K562 (cell line): ENCODE results near the gene ERP27. TPM values are rescaled to one million over a fixed set of nuclear protein-coding genes. Genes with fewer than 3 reads are reported as not detected.

Experiments used
- ATAC-seq: fragments of 200-7000 bp; cut with Tn5 transposase; 3 replicates; pipeline ENCODE4 v1.9.1; 2020; ENCODE audit warnings: moderate library complexity
- BruUV-seq: library from RNA; stranded (reverse); fragments of 400-500 nt; replicated peaks from 2 replicates; lab custom pipeline; 2021; lab: Mats Ljungman, UMichigan
- CTCF ChIA-PET: fragments of 300-600 bp; formaldehyde crosslinking; extraction: SDS; loops from one replicate; lab custom pipeline; 2021; ENCODE audit warnings: low intra/inter-chr PET ratio; lab: Yijun Ruan, JAX
- POLR2A ChIA-PET: fragments of 300-600, 350-650 bp; sonication (Branson Sonifier 250); formaldehyde crosslinking; extraction: SDS; loops from one replicate; lab custom pipeline; 2021; ENCODE audit warnings: antibody characterized with exemption, inconsistent platforms; lab: Yijun Ruan, JAX
- DNase-seq, 4 experiments: peaks; one replicate each; pipeline versions ENCODE4 v3.0.0 to v3.0.0-alpha.2; 2011 to 2018; ENCODE audit warnings: low spot score in 3 of 4, mixed read lengths in 3 of 4; ENCODE audit errors: extremely low read depth in 1 of 4
- FAIRE-seq: peaks from 2 replicates; lab custom pipeline; 2011; peaks lifted over from hg19 to GRCh38; lab: Jason Lieb, UNC
- H2AFZ ChIP-seq: 2 replicates; pipeline ENCODE4 v1.6.0; 2011; ENCODE audit warnings: low read depth, low read length, control low read depth, inconsistent platforms
- H3K27ac ChIP-seq: fragments of 200-600 bp; 3 replicates; pipeline ENCODE4 v1.8.0; 2011; ENCODE audit warnings: low read depth, mild to moderate bottlenecking, control low read depth, inconsistent platforms, low read length, moderate library complexity, mixed read lengths; ENCODE audit errors: extremely low read depth
- H3K27me3 ChIP-seq, 2 experiments: fragments of 300-600 bp in 1 of 2; 2 replicates in 1 of 2; 3 replicates in 1 of 2; pipeline versions ENCODE4 v1.6.0 to v1.8.0; 2011; ENCODE audit warnings: inconsistent platforms in 2 of 2, low read length in 2 of 2, mild to moderate bottlenecking in 1 of 2, mixed read lengths in 1 of 2, moderate library complexity in 1 of 2; ENCODE audit not compliant: control insufficient read depth in 2 of 2, insufficient read depth in 2 of 2
- H3K36me3 ChIP-seq: fragments of 300-600 bp; 3 replicates; pipeline ENCODE4 v1.8.0; 2011; ENCODE audit warnings: mild to moderate bottlenecking, low read length, inconsistent platforms; ENCODE audit not compliant: control insufficient read depth, insufficient read depth
- H3K4me1 ChIP-seq, 2 experiments: fragments of 200-600 bp in 1 of 2; replicated peaks in 1 of 2; 2 replicates in 1 of 2; 3 replicates in 1 of 2; pipeline versions ENCODE4 v1.5.1 to v1.8.0; 2011; ENCODE audit warnings: inconsistent platforms in 2 of 2, low read length in 2 of 2, mild to moderate bottlenecking in 1 of 2, mixed read lengths in 1 of 2, moderate library complexity in 1 of 2; ENCODE audit not compliant: control insufficient read depth in 2 of 2, insufficient read depth in 2 of 2
- H3K4me2 ChIP-seq: 2 replicates; pipeline ENCODE4 v1.6.1; 2011; ENCODE audit warnings: low read length, control low read depth, inconsistent platforms, mixed read lengths; ENCODE audit not compliant: insufficient read depth
- H3K4me3 ChIP-seq: fragments of 200-600 bp; sonication (generic), shearing (Covaris generic); 2 replicates; pipeline ENCODE4 v1.5.1; 2016; ENCODE audit warnings: control low read depth, inconsistent platforms
- H3K79me2 ChIP-seq: fragments of 200-600 bp; 3 replicates; pipeline ENCODE4 v1.8.0; 2011; ENCODE audit warnings: low read length, inconsistent platforms; ENCODE audit not compliant: control insufficient read depth, insufficient read depth
- H3K9ac ChIP-seq, 2 experiments: 2 replicates each; pipeline versions ENCODE4 v1.6.0 to v1.6.1; 2011; ENCODE audit warnings: low read depth in 2 of 2, low read length in 2 of 2, control low read depth in 1 of 2, inconsistent platforms in 1 of 2, mild to moderate bottlenecking in 1 of 2, mixed read lengths in 1 of 2; ENCODE audit not compliant: insufficient read depth in 1 of 2
- H3K9me1 ChIP-seq: one replicate; pipeline ENCODE4 v1.6.0; 2011; ENCODE audit warnings: inconsistent platforms, mild to moderate bottlenecking, low read length, moderate library complexity; ENCODE audit not compliant: control insufficient read depth, insufficient read depth
- H3K9me3 ChIP-seq: replicated peaks from 2 replicates; pipeline ENCODE4 v1.5.1; 2011; ENCODE audit warnings: low read depth, low read length, inconsistent platforms; ENCODE audit not compliant: control insufficient read depth, insufficient read depth
- H4K20me1 ChIP-seq: replicated peaks from 2 replicates; pipeline ENCODE4 v1.6.1; 2011; ENCODE audit warnings: low read length, inconsistent platforms, mixed read lengths; ENCODE audit not compliant: control insufficient read depth, insufficient read depth
- CEBPG ChIP-seq, 3 experiments: fragments of 200-800 bp in 1 of 3; sonication (Bioruptor generic) in 1 of 3; sonication (generic) in 1 of 3; formaldehyde crosslinking in 1 of 3; IDR thresholded peaks in 2 of 3; conservative IDR thresholded peaks in 1 of 3; 2 replicates each; pipeline versions ENCODE4 v1.6.1 to v1.8.0; 2016 to 2022; ENCODE audit warnings: missing compliant biosample characterization in 2 of 3, missing genetic modification characterization in 2 of 3, mild to moderate bottlenecking in 1 of 3, missing genetic modification reagents in 1 of 3
- EGR1 ChIP-seq: fragments of 450-650 bp; conservative IDR thresholded peaks from 2 replicates; pipeline ENCODE4 v1.6.1; 2017; ENCODE audit warnings: mild to moderate bottlenecking
- HIVEP1 ChIP-seq: fragments of 250-450 bp; sonication (Bioruptor Pico); IDR thresholded peaks from 2 replicates; pipeline ENCODE4 v1.4.0; 2020; ENCODE audit warnings: mild to moderate bottlenecking
- MEIS2 ChIP-seq: fragments of 450-650 bp; IDR thresholded peaks from 2 replicates; pipeline ENCODE4 v1.6.1; 2014; ENCODE audit warnings: mild to moderate bottlenecking; ENCODE audit not compliant: partially characterized antibody
- NELFE ChIP-seq: IDR thresholded peaks from 2 replicates; pipeline ENCODE4 v1.6.1; 2011; ENCODE audit warnings: mild to moderate bottlenecking; ENCODE audit not compliant: insufficient read depth, insufficient read length
- POLR2AphosphoS5 ChIP-seq: IDR thresholded peaks from 2 replicates; pipeline ENCODE4 v1.6.1; 2011; ENCODE audit warnings: mild to moderate bottlenecking, low read depth, low read length, moderate library complexity; ENCODE audit not compliant: control insufficient read depth, insufficient read depth
- RBM17 ChIP-seq: fragments of 200-400 bp; formaldehyde crosslinking; IDR thresholded peaks from 2 replicates; pipeline ENCODE4 v1.6.1; 2017; ENCODE audit warnings: low read depth, mild to moderate bottlenecking, low read length, borderline replicate concordance
- WGBS: fragments of 100-300 bp; shearing (Covaris generic); methylation state at CpG from one replicate; pipeline ENCODE4 v1.1.6; 2016; ENCODE audit warnings: low coverage, mixed read lengths; ENCODE audit not compliant: insufficient coverage; ENCODE audit errors: missing lambda C conversion rate; 5-methylcytosine and 5-hydroxymethylcytosine counted together
- in situ Hi-C: fragments of 300-500 bp; cut with MboI; formaldehyde crosslinking; loops from 4 replicates; pipeline ENCODE4 v1.15.0; 2018; ENCODE audit warnings: inconsistent platforms, mixed read lengths
- intact Hi-C: fragments of 100-400 bp; cut with micrococcal nuclease; formaldehyde crosslinking; loops from 2 replicates; pipeline ENCODE4 v1.14.2; 2022
- polyA plus RNA-seq, 8 experiments: library from polyadenylated mRNA; depleted of rRNA in 4 of 8; stranded (reverse) in 5 of 8; unstranded in 3 of 8; fragments of >200 nt; fragmentation: Nextera tagmentation in 2 of 8; fragmentation: Illumina TruSeq in 1 of 8; extraction: Ambion mirVana in 2 of 8; extraction: Trizol in 1 of 8; gene quantifications; 2 replicates each; pipeline versions ENCODE4 v1.2.1 to v1.2.3, GENCODE V29; 2011 to 2014; ENCODE audit warnings: inconsistent platforms in 1 of 8, missing spikeins in 1 of 8
- total RNA-seq, 7 experiments: library from RNA; depleted of rRNA in 6 of 7; stranded (reverse); fragments of >200 nt in 6 of 7; fragmentation: Illumina TruSeq in 2 of 7; extraction: Trizol in 2 of 7; gene quantifications; 2 replicates each; pipeline versions ENCODE4 v1.2.1 to v1.2.3, GENCODE V29; 2011 to 2021; ENCODE audit warnings: low replicate concordance in 1 of 7
- TF ChIP-seq, protein P1 (sequence below): fragments of 250-450 bp; sonication (Bioruptor Pico); IDR thresholded peaks from 2 replicates; pipeline ENCODE4 v1.9.0; 2021; ENCODE audit warnings: mild to moderate bottlenecking
- TF ChIP-seq, protein P2 (sequence below): fragments of 250-450 bp; sonication (Bioruptor Pico); IDR thresholded peaks from 2 replicates; pipeline ENCODE4 v1.4.0; 2020
- TF ChIP-seq, protein P3 (sequence below): fragments of 200-400 bp; formaldehyde crosslinking; IDR thresholded peaks from 2 replicates; pipeline ENCODE4 v1.6.1; 2017; ENCODE audit warnings: mild to moderate bottlenecking, low read depth, low read length, moderate library complexity

ERP27 gene
- total and polyA plus RNA-seq, 9 of the 15 experiments (the other 6 are each of a cell fraction or from before 2014, with no cell fraction given), result 0.07 to 0.27 (median 0.11) TPM; not detected in 6

DNA sequence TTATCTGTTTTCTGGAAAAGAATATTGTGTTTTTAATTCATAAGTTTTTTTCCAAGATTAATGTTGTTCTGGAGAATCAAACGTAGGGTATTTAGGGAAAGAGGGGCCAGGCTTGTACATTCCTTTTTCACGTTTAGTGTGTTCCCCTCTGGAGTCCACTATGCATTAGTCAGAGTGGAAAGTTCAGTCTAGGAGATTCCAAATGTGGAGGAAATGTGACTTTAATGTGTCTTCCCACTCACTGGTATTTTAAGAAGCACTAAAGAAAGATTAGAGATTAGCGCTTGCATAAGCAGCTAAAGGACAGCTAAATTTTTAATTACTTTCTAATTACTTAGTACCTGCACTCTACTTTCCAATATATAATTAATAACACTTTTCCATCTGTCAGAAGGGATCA lies 30.1 kb upstream of the ERP27 start:
- Histone ChIP-seq H3K9me3 (no peaks in the 10 kb centered on the region), H3K4me3 (no peak overlapping the region), H3K27ac (no peak overlapping the region), H3K36me3 (no peaks in the 10 kb centered on the region), H3K79me2 (no peaks in the 10 kb centered on the region), H3K4me1 (peaks cover 0 to 2% of the 10 kb centered on the region in 2 experiments; a peak in 2 of 5 replicates), H4K20me1 (no peaks in the 10 kb centered on the region), H3K9ac (no peak overlapping the region), H2AFZ (no peak overlapping the region), H3K4me2 (no peak overlapping the region), H3K9me1 (no peaks in the 10 kb centered on the region), H3K27me3 (no peaks in the 10 kb centered on the region)
- CTCF ChIA-PET, result no interaction called here
- in situ Hi-C loops (loop anchor here (25.0 kb wide), 1 partner anchor 756 kb away; no protein-coding TSS in a partner anchor), intact Hi-C loops (no loop called here)
- POLR2A ChIA-PET, result no interaction called here
- no TSS peak for BruUV-seq
- DNase-seq, result no peak
- WGBS, result 54% methylated on average over 2 of the region's 3 CpGs
- no peak for FAIRE-seq
- ATAC-seq, result no peak
- no peak for TF ChIP-seq MEIS2
- TF ChIP-seq EGR1, result no peak
- TF ChIP-seq CEBPG (CRISPR knock-in tag; IDR thresholded peaks at IDR 0.05), result no peak
- no peak for TF ChIP-seq CEBPG (tag; conservative IDR thresholded peaks at IDR 0.05 in 1 of 2, IDR thresholded peaks at IDR 0.05 in 1 of 2)
- TF ChIP-seq, protein P1, sequence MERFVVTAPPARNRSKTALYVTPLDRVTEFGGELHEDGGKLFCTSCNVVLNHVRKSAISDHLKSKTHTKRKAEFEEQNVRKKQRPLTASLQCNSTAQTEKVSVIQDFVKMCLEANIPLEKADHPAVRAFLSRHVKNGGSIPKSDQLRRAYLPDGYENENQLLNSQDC (CRISPR knock-in tag), result no peak
- TF ChIP-seq, protein P2, sequence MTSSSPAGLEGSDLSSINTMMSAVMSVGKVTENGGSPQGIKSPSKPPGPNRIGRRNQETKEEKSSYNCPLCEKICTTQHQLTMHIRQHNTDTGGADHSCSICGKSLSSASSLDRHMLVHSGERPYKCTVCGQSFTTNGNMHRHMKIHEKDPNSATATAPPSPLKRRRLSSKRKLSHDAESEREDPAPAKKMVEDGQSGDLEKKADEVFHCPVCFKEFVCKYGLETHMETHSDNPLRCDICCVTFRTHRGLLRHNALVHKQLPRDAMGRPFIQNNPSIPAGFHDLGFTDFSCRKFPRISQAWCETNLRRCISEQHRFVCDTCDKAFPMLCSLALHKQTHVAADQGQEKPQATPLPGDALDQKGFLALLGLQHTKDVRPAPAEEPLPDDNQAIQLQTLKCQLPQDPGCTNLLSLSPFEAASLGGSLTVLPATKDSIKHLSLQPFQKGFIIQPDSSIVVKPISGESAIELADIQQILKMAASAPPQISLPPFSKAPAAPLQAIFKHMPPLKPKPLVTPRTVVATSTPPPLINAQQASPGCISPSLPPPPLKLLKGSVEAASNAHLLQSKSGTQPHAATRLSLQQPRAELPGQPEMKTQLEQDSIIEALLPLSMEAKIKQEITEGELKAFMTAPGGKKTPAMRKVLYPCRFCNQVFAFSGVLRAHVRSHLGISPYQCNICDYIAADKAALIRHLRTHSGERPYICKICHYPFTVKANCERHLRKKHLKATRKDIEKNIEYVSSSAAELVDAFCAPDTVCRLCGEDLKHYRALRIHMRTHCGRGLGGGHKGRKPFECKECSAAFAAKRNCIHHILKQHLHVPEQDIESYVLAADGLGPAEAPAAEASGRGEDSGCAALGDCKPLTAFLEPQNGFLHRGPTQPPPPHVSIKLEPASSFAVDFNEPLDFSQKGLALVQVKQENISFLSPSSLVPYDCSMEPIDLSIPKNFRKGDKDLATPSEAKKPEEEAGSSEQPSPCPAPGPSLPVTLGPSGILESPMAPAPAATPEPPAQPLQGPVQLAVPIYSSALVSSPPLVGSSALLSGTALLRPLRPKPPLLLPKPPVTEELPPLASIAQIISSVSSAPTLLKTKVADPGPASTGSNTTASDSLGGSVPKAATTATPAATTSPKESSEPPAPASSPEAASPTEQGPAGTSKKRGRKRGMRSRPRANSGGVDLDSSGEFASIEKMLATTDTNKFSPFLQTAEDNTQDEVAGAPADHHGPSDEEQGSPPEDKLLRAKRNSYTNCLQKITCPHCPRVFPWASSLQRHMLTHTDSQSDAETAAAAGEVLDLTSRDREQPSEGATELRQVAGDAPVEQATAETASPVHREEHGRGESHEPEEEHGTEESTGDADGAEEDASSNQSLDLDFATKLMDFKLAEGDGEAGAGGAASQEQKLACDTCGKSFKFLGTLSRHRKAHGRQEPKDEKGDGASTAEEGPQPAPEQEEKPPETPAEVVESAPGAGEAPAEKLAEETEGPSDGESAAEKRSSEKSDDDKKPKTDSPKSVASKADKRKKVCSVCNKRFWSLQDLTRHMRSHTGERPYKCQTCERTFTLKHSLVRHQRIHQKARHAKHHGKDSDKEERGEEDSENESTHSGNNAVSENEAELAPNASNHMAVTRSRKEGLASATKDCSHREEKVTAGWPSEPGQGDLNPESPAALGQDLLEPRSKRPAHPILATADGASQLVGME (CRISPR knock-in tag), result no peak
- TF ChIP-seq, protein P3, sequence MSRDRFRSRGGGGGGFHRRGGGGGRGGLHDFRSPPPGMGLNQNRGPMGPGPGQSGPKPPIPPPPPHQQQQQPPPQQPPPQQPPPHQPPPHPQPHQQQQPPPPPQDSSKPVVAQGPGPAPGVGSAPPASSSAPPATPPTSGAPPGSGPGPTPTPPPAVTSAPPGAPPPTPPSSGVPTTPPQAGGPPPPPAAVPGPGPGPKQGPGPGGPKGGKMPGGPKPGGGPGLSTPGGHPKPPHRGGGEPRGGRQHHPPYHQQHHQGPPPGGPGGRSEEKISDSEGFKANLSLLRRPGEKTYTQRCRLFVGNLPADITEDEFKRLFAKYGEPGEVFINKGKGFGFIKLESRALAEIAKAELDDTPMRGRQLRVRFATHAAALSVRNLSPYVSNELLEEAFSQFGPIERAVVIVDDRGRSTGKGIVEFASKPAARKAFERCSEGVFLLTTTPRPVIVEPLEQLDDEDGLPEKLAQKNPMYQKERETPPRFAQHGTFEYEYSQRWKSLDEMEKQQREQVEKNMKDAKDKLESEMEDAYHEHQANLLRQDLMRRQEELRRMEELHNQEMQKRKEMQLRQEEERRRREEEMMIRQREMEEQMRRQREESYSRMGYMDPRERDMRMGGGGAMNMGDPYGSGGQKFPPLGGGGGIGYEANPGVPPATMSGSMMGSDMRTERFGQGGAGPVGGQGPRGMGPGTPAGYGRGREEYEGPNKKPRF, result no peak
- TF ChIP-seq RBM17, result no peak
- no peak for TF ChIP-seq NELFE
- no peak for TF ChIP-seq HIVEP1
- no peak for TF ChIP-seq POLR2AphosphoS5
